Neural cell (in vitro differentiated cells): ENCODE data around the gene ART1. TPM values are rescaled to one million over a fixed set of nuclear protein-coding genes. Genes with fewer than 3 reads are reported as not detected.

Source experiments
- H2AFZ ChIP-seq: fragments of 200-600, 300-800 bp; sonication (generic), shearing (Covaris generic); 2 replicates; pipeline ENCODE4 v1.6.0; 2014; ENCODE audit warnings: low read depth, mild to moderate bottlenecking, antibody characterized with exemption, low read length, moderate library complexity
- H3F3A ChIP-seq: fragments of 200-600 bp; shearing (Covaris generic); 2 replicates; pipeline ENCODE4 v1.6.1; 2016; ENCODE audit warnings: mild to moderate bottlenecking, moderate library complexity, mixed read lengths, antibody characterized with exemption, low read length; ENCODE audit not compliant: insufficient read depth, poor library complexity, severe bottlenecking
- H3K27ac ChIP-seq: fragments of 200-600, 300-800 bp; sonication (generic), shearing (Covaris generic); 2 replicates; pipeline ENCODE4 v1.5.1; 2014; ENCODE audit warnings: mild to moderate bottlenecking, low read length, moderate library complexity
- H3K27me3 ChIP-seq: fragments of 300-800, 200-600 bp; sonication (generic), shearing (Covaris generic); 2 replicates; pipeline ENCODE4 v1.6.0; 2014; ENCODE audit warnings: mild to moderate bottlenecking, low read depth, low read length, moderate library complexity; ENCODE audit not compliant: insufficient read depth
- H3K36me3 ChIP-seq: fragments of 300-800, 200-600 bp; sonication (generic), shearing (Covaris generic); 2 replicates; pipeline ENCODE4 v1.5.1; 2014; ENCODE audit warnings: mild to moderate bottlenecking, antibody characterized with exemption, low read length, moderate library complexity; ENCODE audit not compliant: insufficient read depth
- H3K4me2 ChIP-seq: fragments of 300-800, 200-600 bp; sonication (generic), shearing (Covaris generic); 2 replicates; pipeline ENCODE4 v1.6.0; 2014; ENCODE audit warnings: mild to moderate bottlenecking, low read length
- H3K4me3 ChIP-seq: fragments of 300-800, 200-600 bp; sonication (generic), shearing (Covaris generic); 2 replicates; pipeline ENCODE4 v1.5.1; 2014; ENCODE audit warnings: mild to moderate bottlenecking, low read length, moderate library complexity
- H3K79me2 ChIP-seq: fragments of 200-600 bp; shearing (Covaris generic); replicated peaks from 2 replicates; pipeline ENCODE4 v1.6.0; 2014; ENCODE audit warnings: mild to moderate bottlenecking, low read length, moderate library complexity; ENCODE audit not compliant: insufficient read depth
- H3K9ac ChIP-seq: fragments of 300-800, 200-600 bp; sonication (generic), shearing (Covaris generic); 2 replicates; pipeline ENCODE4 v1.6.1; 2016; ENCODE audit warnings: mild to moderate bottlenecking, low read length, mixed read lengths
- H3K9me2 ChIP-seq: fragments of 200-600 bp; shearing (Covaris generic); 2 replicates; pipeline ENCODE4 v1.6.1; 2016; ENCODE audit warnings: mild to moderate bottlenecking, low read length, mixed read lengths; ENCODE audit not compliant: insufficient read depth
- H3K9me3 ChIP-seq: fragments of 200-600, 300-800 bp; sonication (generic), shearing (Covaris generic); 2 replicates; pipeline ENCODE4 v1.6.1; 2016; ENCODE audit warnings: mild to moderate bottlenecking, mixed run types, low read length, moderate library complexity, mixed read lengths
- H4K20me1 ChIP-seq: fragments of 200-600 bp; shearing (Covaris generic); 2 replicates; pipeline ENCODE4 v1.6.1; 2016; ENCODE audit warnings: mild to moderate bottlenecking, mixed run types; ENCODE audit not compliant: insufficient read depth
- CTCF ChIP-seq: fragments of 450-650 bp; IDR thresholded peaks from 2 replicates; pipeline ENCODE4 v1.5.1; 2014; ENCODE audit warnings: antibody characterized with exemption, mild to moderate bottlenecking, moderate library complexity; ENCODE audit not compliant: poor library complexity, severe bottlenecking
- EP300 ChIP-seq: fragments of 450-650 bp; conservative IDR thresholded peaks from 2 replicates; pipeline ENCODE4 v1.6.1; 2014; ENCODE audit warnings: antibody characterized with exemption, mild to moderate bottlenecking, moderate library complexity; ENCODE audit not compliant: poor library complexity, severe bottlenecking
- EZH2 ChIP-seq: fragments of 200-600, 300-800 bp; shearing (Covaris generic), sonication (generic); IDR thresholded peaks from 2 replicates; pipeline ENCODE4 v1.6.1; 2014; ENCODE audit warnings: antibody characterized with exemption, low read length, borderline replicate concordance, mild to moderate bottlenecking; ENCODE audit not compliant: insufficient read depth, poor library complexity, severe bottlenecking
- MXI1 ChIP-seq: fragments of 450-650 bp; conservative IDR thresholded peaks from 2 replicates; pipeline ENCODE4 v1.6.1; 2014; ENCODE audit warnings: antibody characterized with exemption, mild to moderate bottlenecking; ENCODE audit not compliant: poor library complexity, severe bottlenecking
- POLR2AphosphoS5 ChIP-seq: IDR thresholded peaks from 2 replicates; pipeline ENCODE4 v1.6.1; 2012
- RAD21 ChIP-seq: fragments of 450-650 bp; conservative IDR thresholded peaks from 2 replicates; pipeline ENCODE4 v1.6.1; 2014; ENCODE audit warnings: antibody characterized with exemption, mild to moderate bottlenecking, moderate library complexity
- SMC3 ChIP-seq: fragments of 450-650 bp; conservative IDR thresholded peaks from 2 replicates; pipeline ENCODE4 v1.6.1; 2014; ENCODE audit warnings: antibody characterized with exemption, mild to moderate bottlenecking, moderate library complexity; ENCODE audit not compliant: poor library complexity
- TAF1 ChIP-seq: IDR thresholded peaks from 2 replicates; pipeline ENCODE4 v1.6.1; 2012; ENCODE audit warnings: low read depth
- polyA plus RNA-seq: library from polyadenylated mRNA; depleted of rRNA; stranded (reverse); fragments of >200 nt; gene quantifications from 2 replicates; pipeline ENCODE4 v1.2.3, GENCODE V29; 2014
- TF ChIP-seq, protein P1 (sequence below): IDR thresholded peaks from 2 replicates; pipeline ENCODE4 v1.6.1; 2012; ENCODE audit warnings: borderline replicate concordance

Gene ART1
- polyA plus RNA-seq, 1 donor from 2014 or later: not detected

DNA sequence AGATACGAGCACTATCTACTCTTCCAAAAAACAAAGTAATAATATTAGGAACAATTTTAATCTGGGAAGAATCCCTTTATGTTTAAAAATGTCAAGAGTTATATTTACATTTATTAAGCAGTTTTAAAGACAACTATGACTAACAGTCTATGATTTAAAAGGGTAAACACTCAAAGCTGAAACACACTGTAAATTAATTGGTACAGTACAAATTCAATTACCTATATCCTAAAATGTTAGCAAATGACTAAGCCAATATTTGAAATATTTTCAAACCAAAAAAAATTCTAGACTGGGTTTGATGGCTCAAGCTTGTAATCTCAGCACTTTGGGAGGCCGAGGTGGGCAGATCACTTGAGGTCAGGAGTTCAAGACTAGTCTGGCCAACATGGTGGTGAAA, 62.2 kb downstream of the ART1 start:
- H4K20me1 ChIP-seq: no peaks in the 10 kb centered on the region
- no peaks in the 10 kb centered on the region for H3K27me3 ChIP-seq
- H3K4me2 ChIP-seq: no peak overlapping the region
- no peak overlapping the region for H2AFZ ChIP-seq
- peaks cover 10% of the 10 kb centered on the region for H3K36me3 ChIP-seq
- no peak overlapping the region for H3K4me3 ChIP-seq
- H3K27ac ChIP-seq: no peak overlapping the region
- no peaks in the 10 kb centered on the region for H3K9me2 ChIP-seq
- H3K79me2 ChIP-seq: no peaks in the 10 kb centered on the region
- no peak for TF ChIP-seq TAF1
- no peak for TF ChIP-seq SMC3
- no peak for TF ChIP-seq EZH2
- no peak for TF ChIP-seq MXI1
- TF ChIP-seq CTCF: no peak
- TF ChIP-seq POLR2AphosphoS5: no peak
- TF ChIP-seq RAD21: no peak
- TF ChIP-seq, protein P1, sequence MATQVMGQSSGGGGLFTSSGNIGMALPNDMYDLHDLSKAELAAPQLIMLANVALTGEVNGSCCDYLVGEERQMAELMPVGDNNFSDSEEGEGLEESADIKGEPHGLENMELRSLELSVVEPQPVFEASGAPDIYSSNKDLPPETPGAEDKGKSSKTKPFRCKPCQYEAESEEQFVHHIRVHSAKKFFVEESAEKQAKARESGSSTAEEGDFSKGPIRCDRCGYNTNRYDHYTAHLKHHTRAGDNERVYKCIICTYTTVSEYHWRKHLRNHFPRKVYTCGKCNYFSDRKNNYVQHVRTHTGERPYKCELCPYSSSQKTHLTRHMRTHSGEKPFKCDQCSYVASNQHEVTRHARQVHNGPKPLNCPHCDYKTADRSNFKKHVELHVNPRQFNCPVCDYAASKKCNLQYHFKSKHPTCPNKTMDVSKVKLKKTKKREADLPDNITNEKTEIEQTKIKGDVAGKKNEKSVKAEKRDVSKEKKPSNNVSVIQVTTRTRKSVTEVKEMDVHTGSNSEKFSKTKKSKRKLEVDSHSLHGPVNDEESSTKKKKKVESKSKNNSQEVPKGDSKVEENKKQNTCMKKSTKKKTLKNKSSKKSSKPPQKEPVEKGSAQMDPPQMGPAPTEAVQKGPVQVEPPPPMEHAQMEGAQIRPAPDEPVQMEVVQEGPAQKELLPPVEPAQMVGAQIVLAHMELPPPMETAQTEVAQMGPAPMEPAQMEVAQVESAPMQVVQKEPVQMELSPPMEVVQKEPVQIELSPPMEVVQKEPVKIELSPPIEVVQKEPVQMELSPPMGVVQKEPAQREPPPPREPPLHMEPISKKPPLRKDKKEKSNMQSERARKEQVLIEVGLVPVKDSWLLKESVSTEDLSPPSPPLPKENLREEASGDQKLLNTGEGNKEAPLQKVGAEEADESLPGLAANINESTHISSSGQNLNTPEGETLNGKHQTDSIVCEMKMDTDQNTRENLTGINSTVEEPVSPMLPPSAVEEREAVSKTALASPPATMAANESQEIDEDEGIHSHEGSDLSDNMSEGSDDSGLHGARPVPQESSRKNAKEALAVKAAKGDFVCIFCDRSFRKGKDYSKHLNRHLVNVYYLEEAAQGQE: no peak
- H3K9me3 ChIP-seq: no peaks in the 10 kb centered on the region
- H3F3A ChIP-seq: no peaks in the 10 kb centered on the region
- no peak overlapping the region for H3K9ac ChIP-seq

- no peaks in the 10 kb centered on the region for H4K20me1 ChIP-seq
- H3K27me3 ChIP-seq: no peaks in the 10 kb centered on the region
- H3K9ac ChIP-seq: no peak overlapping the region
- H3K4me2 ChIP-seq: no peak overlapping the region
- no peaks in the 10 kb centered on the region for H3F3A ChIP-seq
- no peaks in the 10 kb centered on the region for H3K79me2 ChIP-seq
- H3K4me3 ChIP-seq: no peak overlapping the region
- H3K36me3 ChIP-seq: peaks cover 14% of the 10 kb centered on the region
- H3K9me2 ChIP-seq: no peaks in the 10 kb centered on the region
- H3K27ac ChIP-seq: no peak overlapping the region
- no peak overlapping the region for H2AFZ ChIP-seq
- no peaks in the 10 kb centered on the region for H3K9me3 ChIP-seq
- TF ChIP-seq MXI1: no peak
- TF ChIP-seq, protein P1: no peak
- no peak for TF ChIP-seq EZH2
- TF ChIP-seq RAD21: no peak
- no peak for TF ChIP-seq EP300
- TF ChIP-seq CTCF: no peak
- no peak for TF ChIP-seq TAF1
- no peak for TF ChIP-seq POLR2AphosphoS5
- no peak for TF ChIP-seq SMC3
Measured at GRCh38 chr11:3709977-3710376, 65.0 kb downstream of the ART1 start.
